ENCODE data around the gene DNAJC5.

DNA sequence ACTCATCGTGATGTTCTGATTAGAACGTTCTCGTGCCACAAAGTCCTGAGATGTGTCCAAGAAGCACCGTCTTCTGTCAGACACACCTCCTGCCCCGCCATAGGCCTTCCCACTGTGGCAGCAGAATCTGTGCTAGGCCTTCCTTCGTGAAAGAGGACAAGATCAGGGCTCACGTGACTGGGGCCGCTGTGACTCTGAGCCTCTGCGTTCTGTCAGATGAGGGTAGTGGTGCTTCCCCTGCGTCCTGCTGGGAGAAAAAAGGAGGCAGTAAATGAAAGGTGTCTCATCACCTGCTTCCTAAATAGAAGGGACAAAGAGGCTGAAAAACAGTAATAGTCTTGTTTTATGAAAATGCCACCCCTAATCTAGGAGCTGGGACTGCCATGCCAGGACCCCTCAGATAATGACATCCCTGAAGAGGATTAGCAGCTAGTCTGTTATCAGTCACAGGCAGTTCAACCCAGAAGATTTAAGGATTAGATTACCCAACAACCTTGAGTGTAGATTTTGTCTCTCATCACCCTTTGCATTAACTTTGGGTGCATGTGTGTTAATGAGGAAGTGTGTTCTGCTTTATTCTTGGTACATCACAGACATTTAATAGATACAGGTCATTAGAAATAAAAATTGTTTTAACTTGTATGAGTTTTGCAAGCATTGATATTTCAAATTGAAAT, 4.1 kb downstream of the DNAJC5 start:
- no peak for TF ChIP-seq EZH2phosphoT487 (IDR thresholded peaks at IDR 0.05; ENCODE audit: insufficient read depth, low read depth)
- no peak for TF ChIP-seq EZH2 (IDR thresholded peaks at IDR 0.05; ENCODE audit: insufficient read depth, poor library complexity, severe bottlenecking)

Measured in GM23248 (cell line).